OCI-LY7 (cell line): ENCODE measurements around the gene MESD.

ENCODE experiments used
- CTCF ChIP-seq: fragments of 200-600 bp; sonication (generic); conservative IDR thresholded peaks from 2 replicates; pipeline ENCODE4 v1.5.1; 2014; ENCODE audit warnings: mild to moderate bottlenecking, antibody characterized with exemption, low read length, moderate library complexity, mixed read lengths
- EZH2phosphoT487 ChIP-seq: fragments of 200-600 bp; sonication (generic); IDR thresholded peaks from 2 replicates; pipeline ENCODE4 v1.6.1; 2018; ENCODE audit warnings: low read depth, borderline replicate concordance, mild to moderate bottlenecking, mixed run types, antibody characterized with exemption, low read length, moderate library complexity, mixed read lengths

- no peak for TF ChIP-seq CTCF
- no peak for TF ChIP-seq EZH2phosphoT487
These were observed 43.9 kb upstream of the MESD start for GRCh38 chr15:81033508-81033907.
